IMR-90 (cell line): ENCODE results near the gene TIAM1. TPM values are rescaled to one million over a fixed set of nuclear protein-coding genes. Genes with fewer than 3 reads are reported as not detected.

Experiments
- ATAC-seq: fragments of 200-7000 bp; cut with Tn5 transposase; 2 replicates; pipeline ENCODE4 v1.9.1; 2020; ENCODE audit warnings: low read depth, mild to moderate bottlenecking, moderate library complexity
- BruUV-seq: library from RNA; stranded (reverse); fragments of 400-500 nt; replicated peaks from 2 replicates; lab custom pipeline; 2021; lab: Mats Ljungman, UMichigan
- CTCF ChIA-PET: fragments of 300-600 bp; formaldehyde crosslinking; extraction: SDS; loops from one replicate; lab custom pipeline; 2021; ENCODE audit warnings: antibody characterized with exemption; lab: Yijun Ruan, JAX
- POLR2A ChIA-PET: fragments of 300-600 bp; sonication (Branson Sonifier 250); formaldehyde crosslinking; loops from one replicate; lab custom pipeline; 2022; ENCODE audit warnings: antibody characterized with exemption; ENCODE audit not compliant: unreplicated experiment; lab: Charles Lee
- DNase-seq: peaks from one replicate; pipeline ENCODE4 v3.0.0; 2013
- H2AFZ ChIP-seq: replicated peaks from 2 replicates; pipeline ENCODE3; 2013; ENCODE audit warnings: low read length, mild to moderate bottlenecking; ENCODE audit not compliant: poor library complexity
- H2AK5ac ChIP-seq: 2 replicates; pipeline ENCODE4 v1.6.1; 2013; ENCODE audit warnings: low read depth, low read length, inconsistent platforms
- H2AK9ac ChIP-seq: replicated peaks from 2 replicates; pipeline ENCODE3; 2013; ENCODE audit warnings: mild to moderate bottlenecking, low read depth, low read length, moderate library complexity; ENCODE audit not compliant: poor library complexity
- H2BK120ac ChIP-seq: 2 replicates; pipeline ENCODE4 v1.6.1; 2013; ENCODE audit warnings: low read depth, low read length, inconsistent platforms
- H2BK15ac ChIP-seq: 3 replicates; pipeline ENCODE4 v1.6.1; 2013; ENCODE audit warnings: low read depth, low read length, inconsistent platforms
- H2BK20ac ChIP-seq: 2 replicates; pipeline ENCODE4 v1.6.1; 2013; ENCODE audit warnings: low read depth, mild to moderate bottlenecking, inconsistent platforms, low read length, moderate library complexity
- H2BK5ac ChIP-seq: 2 replicates; pipeline ENCODE4 v1.6.1; 2013; ENCODE audit warnings: mild to moderate bottlenecking, low read depth, low read length, inconsistent platforms; ENCODE audit not compliant: poor library complexity, severe bottlenecking
- H3K14ac ChIP-seq: replicated peaks from 2 replicates; pipeline ENCODE4 v1.6.1; 2013; ENCODE audit warnings: low read depth, low read length, inconsistent platforms
- H3K18ac ChIP-seq: 2 replicates; pipeline ENCODE4 v1.6.1; 2013; ENCODE audit warnings: low read depth, low read length, control low read depth
- H3K23ac ChIP-seq: 2 replicates; pipeline ENCODE4 v1.6.1; 2013; ENCODE audit warnings: low read depth, low read length, inconsistent platforms
- H3K27ac ChIP-seq: 2 replicates; pipeline ENCODE4 v1.5.1; 2013; ENCODE audit warnings: mild to moderate bottlenecking, control low read depth, low read length; ENCODE audit not compliant: insufficient read depth
- H3K27me3 ChIP-seq: 2 replicates; pipeline ENCODE4 v1.6.1; 2013; ENCODE audit warnings: low read length; ENCODE audit not compliant: control insufficient read depth, insufficient read depth
- H3K36me3 ChIP-seq: 2 replicates; pipeline ENCODE4 v1.6.1; 2013; ENCODE audit warnings: low read length, mixed read lengths; ENCODE audit not compliant: control insufficient read depth, insufficient read depth
- H3K4ac ChIP-seq: 2 replicates; pipeline ENCODE4 v1.6.1; 2013; ENCODE audit warnings: low read depth, low read length, inconsistent platforms
- H3K4me1 ChIP-seq: 2 replicates; pipeline ENCODE4 v1.6.1; 2013; ENCODE audit warnings: low read length, mixed read lengths; ENCODE audit not compliant: control insufficient read depth, insufficient read depth
- H3K4me2 ChIP-seq: 2 replicates; pipeline ENCODE4 v1.6.1; 2013; ENCODE audit warnings: low read depth, mild to moderate bottlenecking, control low read depth, low read length, moderate library complexity
- H3K4me3 ChIP-seq: 2 replicates; pipeline ENCODE4 v1.5.1; 2013; ENCODE audit warnings: low read depth, mild to moderate bottlenecking, control low read depth, low read length, moderate library complexity; ENCODE audit not compliant: insufficient read depth
- H3K56ac ChIP-seq: 2 replicates; pipeline ENCODE4 v1.6.1; 2013; ENCODE audit warnings: low read length, inconsistent platforms; ENCODE audit not compliant: insufficient read depth; ENCODE audit errors: extremely low read depth
- H3K79me1 ChIP-seq, 2 experiments: 2 replicates each; pipeline ENCODE4 v1.6.1; 2013; ENCODE audit warnings: low read length in 2 of 2, inconsistent platforms in 1 of 2, low read depth in 1 of 2
- H3K9ac ChIP-seq: 2 replicates; pipeline ENCODE4 v1.6.1; 2013; ENCODE audit warnings: low read depth, low read length, control low read depth
- H3K9me1 ChIP-seq: 2 replicates; pipeline ENCODE4 v1.6.1; 2013; ENCODE audit warnings: low read length, inconsistent platforms; ENCODE audit not compliant: insufficient read depth
- H3K9me3 ChIP-seq: 2 replicates; pipeline ENCODE4 v1.6.1; 2013; ENCODE audit warnings: low read length; ENCODE audit not compliant: control insufficient read depth, insufficient read depth
- H4K20me1 ChIP-seq: 2 replicates; pipeline ENCODE4 v1.6.1; 2013; ENCODE audit warnings: low read length, inconsistent platforms; ENCODE audit not compliant: insufficient read depth
- H4K5ac ChIP-seq: 2 replicates; pipeline ENCODE4 v1.6.1; 2013; ENCODE audit warnings: mild to moderate bottlenecking, low read depth, low read length, control low read depth
- H4K8ac ChIP-seq, 2 experiments: 2 replicates each; pipeline ENCODE4 v1.6.1; 2013; ENCODE audit warnings: low read depth in 2 of 2, low read length in 2 of 2, control low read depth in 1 of 2, inconsistent platforms in 1 of 2
- H4K91ac ChIP-seq: 2 replicates; pipeline ENCODE4 v1.6.1; 2013; ENCODE audit warnings: low read depth, low read length, inconsistent platforms; ENCODE audit not compliant: insufficient read depth
- BHLHE40 ChIP-seq: fragments of 150-350 bp; IDR thresholded peaks from 2 replicates; pipeline ENCODE4 v1.6.1; 2016; ENCODE audit warnings: mild to moderate bottlenecking, low read depth, low read length
- CEBPB ChIP-seq: IDR thresholded peaks from 2 replicates; pipeline ENCODE4 v1.6.1; 2012; ENCODE audit warnings: low read depth, low read length, improper control_type of control experiment
- FOS ChIP-seq: fragments of 150-350 bp; IDR thresholded peaks from 2 replicates; pipeline ENCODE4 v1.6.1; 2016; ENCODE audit warnings: low read depth, low read length
- MAFK ChIP-seq: IDR thresholded peaks from 2 replicates; pipeline ENCODE4 v1.6.1; 2012; ENCODE audit warnings: low read depth, low read length, improper control_type of control experiment
- MAZ ChIP-seq: IDR thresholded peaks from 2 replicates; pipeline ENCODE4 v1.6.1; 2012; ENCODE audit warnings: low read depth, mild to moderate bottlenecking, low read length, improper control_type of control experiment, moderate library complexity, borderline replicate concordance
- MXI1 ChIP-seq: IDR thresholded peaks from 2 replicates; pipeline ENCODE4 v1.6.1; 2012; ENCODE audit warnings: low read depth, mild to moderate bottlenecking, low read length, moderate library complexity, borderline replicate concordance
- NFE2L2 ChIP-seq: fragments of 150-350 bp; IDR thresholded peaks from 2 replicates; pipeline ENCODE4 v1.6.1; 2016; ENCODE audit warnings: low read depth, mild to moderate bottlenecking, low read length
- POLR2A ChIP-seq: IDR thresholded peaks from 2 replicates; pipeline ENCODE4 v1.6.1; 2012; ENCODE audit warnings: mild to moderate bottlenecking, low read depth, low read length
- RAD21 ChIP-seq: IDR thresholded peaks from 2 replicates; pipeline ENCODE4 v1.6.1; 2012; ENCODE audit warnings: low read length, improper control_type of control experiment
- RCOR1 ChIP-seq: IDR thresholded peaks from 2 replicates; pipeline ENCODE4 v1.6.1; 2012; ENCODE audit warnings: mild to moderate bottlenecking, low read length, improper control_type of control experiment; ENCODE audit not compliant: insufficient replicate concordance
- WGBS, 2 experiments: methylation state at CpG; one replicate each; pipeline versions ENCODE4 v1.1.5 to v1.1.7; 2013; ENCODE audit warnings: missing lambda C conversion rate in 2 of 2; ENCODE audit not compliant: insufficient read length in 1 of 2; ENCODE audit errors: extremely low coverage in 2 of 2; 5-methylcytosine and 5-hydroxymethylcytosine counted together
- dilution Hi-C: fragments of 300-500 bp; cut with HindIII; formaldehyde crosslinking; loops from one replicate; pipeline ENCODE4 v1.14.3; 2018; ENCODE audit warnings: low sequenced_read_pairs; ENCODE audit not compliant: unreplicated experiment
- in situ Hi-C: fragments of 300-500 bp; cut with MboI; formaldehyde crosslinking; loops from 3 replicates; pipeline ENCODE4 v1.14.3; 2019; ENCODE audit warnings: low sequenced_read_pairs, inconsistent platforms, mixed read lengths
- intact Hi-C: fragments of 100-400 bp; cut with micrococcal nuclease; formaldehyde crosslinking; loops from 2 replicates; pipeline ENCODE4 v1.10.0; 2022
- polyA plus RNA-seq, 3 experiments: library from polyadenylated mRNA; depleted of rRNA; stranded (reverse); fragments of >200 nt; gene quantifications; 2 replicates each; pipeline ENCODE4 v1.2.3, GENCODE V29; 2012; ENCODE audit warnings: low replicate concordance in 1 of 3
- total RNA-seq: library from RNA; depleted of rRNA; stranded (reverse); fragments of >200 nt; gene quantifications from 2 replicates; pipeline ENCODE4 v1.2.3, GENCODE V29; 2012
- TF ChIP-seq, protein P1 (sequence below): fragments of 150-350 bp; IDR thresholded peaks from 2 replicates; pipeline ENCODE4 v1.6.1; 2016; ENCODE audit warnings: low read depth, mild to moderate bottlenecking, low read length, moderate library complexity, borderline replicate concordance
- TF ChIP-seq, protein P2 (sequence below): fragments of 150-350 bp; IDR thresholded peaks from 2 replicates; pipeline ENCODE4 v1.6.1; 2017; ENCODE audit warnings: mild to moderate bottlenecking, antibody characterized with exemption, low read length, low read depth
- TF ChIP-seq, protein P3 (sequence below): conservative IDR thresholded peaks from 2 replicates; pipeline ENCODE4 v1.5.1; 2012; ENCODE audit warnings: mild to moderate bottlenecking, low read depth, low read length, improper control_type of control experiment

The TIAM1 gene
- total and polyA plus RNA-seq, 2 of the 4 experiments (the other 2 are of a cell fraction): 2.9 to 9.3 TPM

DNA sequence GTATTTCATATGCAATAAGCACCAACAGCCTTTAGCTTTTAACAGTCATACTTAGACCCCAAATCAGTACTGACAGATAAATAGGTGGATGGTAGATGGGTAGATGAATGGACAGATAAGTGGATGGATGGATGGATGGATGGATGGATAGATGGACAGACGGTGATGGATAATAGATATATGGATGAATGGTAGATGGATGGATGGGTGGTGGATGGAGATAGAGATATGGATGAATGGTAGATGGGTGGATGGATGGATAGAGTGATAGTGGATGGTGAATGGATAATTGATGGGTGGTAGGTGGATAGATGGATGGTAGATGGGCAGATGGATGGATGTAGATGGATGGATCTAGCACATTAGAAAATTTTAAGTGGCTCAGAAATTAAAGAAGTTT lies 62.5 kb downstream of the TIAM1 start:
- H3K18ac ChIP-seq: peak overlapping the region; percentile 16; the same call in 1 of the 2 replicates
- H3K56ac ChIP-seq: no peak overlapping the region
- peak overlapping the region; percentile 58 for H2BK5ac ChIP-seq
- no peak overlapping the region for H3K23ac ChIP-seq
- H3K27me3 ChIP-seq: no peaks in the 10 kb centered on the region
- peak overlapping the region; percentile 52; the same call in 1 of the 3 replicates for H2BK15ac ChIP-seq
- BruUV-seq: no TSS peak
- ATAC-seq (no peak), DNase-seq (no peak)
- H3K14ac ChIP-seq: no peak overlapping the region
- WGBS, 2 experiments: 100% methylated on average over 1 of the region's 1 CpG
- H3K36me3 ChIP-seq: no peaks in the 10 kb centered on the region
- no peaks in the 10 kb centered on the region for H3K9me3 ChIP-seq
- H4K91ac ChIP-seq: no peak overlapping the region
- H4K5ac ChIP-seq: no peak overlapping the region
- peak overlapping the region; percentile 94 for H2AK5ac ChIP-seq
- H2AFZ ChIP-seq: no peak overlapping the region
- in situ Hi-C loops: no loop called here
- no peak overlapping the region for H3K4me3 ChIP-seq
- no peak overlapping the region for H3K4me2 ChIP-seq
- no peaks in the 10 kb centered on the region for H4K20me1 ChIP-seq
- H3K4ac ChIP-seq: no peak overlapping the region
- no peaks in the 10 kb centered on the region; a peak in 1 of 4 replicates for H3K79me1 ChIP-seq
- peak overlapping the region; percentile 48; the same call in 1 of the 2 replicates for H2BK120ac ChIP-seq
- H3K4me1 ChIP-seq: peaks cover 7% of the 10 kb centered on the region; the same call in 1 of the 2 replicates
- H2AK9ac ChIP-seq: no peak overlapping the region
- dilution Hi-C loops: no loop called here
- no peak overlapping the region for H3K9ac ChIP-seq
- peaks cover 12% of the 10 kb centered on the region; the same call in 1 of the 2 replicates for H3K9me1 ChIP-seq
- CTCF ChIA-PET: interaction anchor here (0.6 kb wide), 1 partner anchor 266 kb away, joined by 4 read pairs; no protein-coding TSS in a partner anchor
- intact Hi-C loops: no loop called here
- no peak for TF ChIP-seq MXI1
- TF ChIP-seq MAFK: no peak
- TF ChIP-seq, protein P1, sequence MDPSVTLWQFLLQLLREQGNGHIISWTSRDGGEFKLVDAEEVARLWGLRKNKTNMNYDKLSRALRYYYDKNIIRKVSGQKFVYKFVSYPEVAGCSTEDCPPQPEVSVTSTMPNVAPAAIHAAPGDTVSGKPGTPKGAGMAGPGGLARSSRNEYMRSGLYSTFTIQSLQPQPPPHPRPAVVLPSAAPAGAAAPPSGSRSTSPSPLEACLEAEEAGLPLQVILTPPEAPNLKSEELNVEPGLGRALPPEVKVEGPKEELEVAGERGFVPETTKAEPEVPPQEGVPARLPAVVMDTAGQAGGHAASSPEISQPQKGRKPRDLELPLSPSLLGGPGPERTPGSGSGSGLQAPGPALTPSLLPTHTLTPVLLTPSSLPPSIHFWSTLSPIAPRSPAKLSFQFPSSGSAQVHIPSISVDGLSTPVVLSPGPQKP: no peak
- no peak for TF ChIP-seq CEBPB
- no peak for TF ChIP-seq RCOR1
- TF ChIP-seq RAD21: no peak
- TF ChIP-seq, protein P2, sequence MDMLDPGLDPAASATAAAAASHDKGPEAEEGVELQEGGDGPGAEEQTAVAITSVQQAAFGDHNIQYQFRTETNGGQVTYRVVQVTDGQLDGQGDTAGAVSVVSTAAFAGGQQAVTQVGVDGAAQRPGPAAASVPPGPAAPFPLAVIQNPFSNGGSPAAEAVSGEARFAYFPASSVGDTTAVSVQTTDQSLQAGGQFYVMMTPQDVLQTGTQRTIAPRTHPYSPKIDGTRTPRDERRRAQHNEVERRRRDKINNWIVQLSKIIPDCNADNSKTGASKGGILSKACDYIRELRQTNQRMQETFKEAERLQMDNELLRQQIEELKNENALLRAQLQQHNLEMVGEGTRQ: no peak
- TF ChIP-seq MAZ: no peak
- no peak for TF ChIP-seq BHLHE40
- no peak for TF ChIP-seq POLR2A
- TF ChIP-seq FOS: no peak
- no peak for TF ChIP-seq NFE2L2
- TF ChIP-seq, protein P3, sequence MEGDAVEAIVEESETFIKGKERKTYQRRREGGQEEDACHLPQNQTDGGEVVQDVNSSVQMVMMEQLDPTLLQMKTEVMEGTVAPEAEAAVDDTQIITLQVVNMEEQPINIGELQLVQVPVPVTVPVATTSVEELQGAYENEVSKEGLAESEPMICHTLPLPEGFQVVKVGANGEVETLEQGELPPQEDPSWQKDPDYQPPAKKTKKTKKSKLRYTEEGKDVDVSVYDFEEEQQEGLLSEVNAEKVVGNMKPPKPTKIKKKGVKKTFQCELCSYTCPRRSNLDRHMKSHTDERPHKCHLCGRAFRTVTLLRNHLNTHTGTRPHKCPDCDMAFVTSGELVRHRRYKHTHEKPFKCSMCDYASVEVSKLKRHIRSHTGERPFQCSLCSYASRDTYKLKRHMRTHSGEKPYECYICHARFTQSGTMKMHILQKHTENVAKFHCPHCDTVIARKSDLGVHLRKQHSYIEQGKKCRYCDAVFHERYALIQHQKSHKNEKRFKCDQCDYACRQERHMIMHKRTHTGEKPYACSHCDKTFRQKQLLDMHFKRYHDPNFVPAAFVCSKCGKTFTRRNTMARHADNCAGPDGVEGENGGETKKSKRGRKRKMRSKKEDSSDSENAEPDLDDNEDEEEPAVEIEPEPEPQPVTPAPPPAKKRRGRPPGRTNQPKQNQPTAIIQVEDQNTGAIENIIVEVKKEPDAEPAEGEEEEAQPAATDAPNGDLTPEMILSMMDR: no peak
- no peak overlapping the region for H3K27ac ChIP-seq
- no peak overlapping the region for H4K8ac ChIP-seq
- POLR2A ChIA-PET: interaction anchor here (0.7 kb wide), 1 partner anchor 52 kb away, joined by 5 read pairs; no protein-coding TSS in a partner anchor
- H2BK20ac ChIP-seq: peak overlapping the region; percentile 54
